Rectal smooth muscle tissue (tissue), 1 donor: ENCODE results near the gene PLCG1.

ENCODE experiments used
- H3K27ac ChIP-seq: one replicate; pipeline ENCODE4 v1.7.0; 2013; ENCODE audit warnings: low read depth, low read length, inconsistent platforms
- H3K27me3 ChIP-seq: one replicate; pipeline ENCODE4 v1.7.0; 2013; ENCODE audit warnings: low read length; ENCODE audit not compliant: control insufficient read depth, insufficient read depth
- H3K36me3 ChIP-seq: one replicate; pipeline ENCODE4 v1.7.0; 2013; ENCODE audit warnings: low read length; ENCODE audit not compliant: control insufficient read depth, insufficient read depth
- H3K4me1 ChIP-seq: one replicate; pipeline ENCODE4 v1.7.0; 2013; ENCODE audit warnings: low read length; ENCODE audit not compliant: control insufficient read depth, insufficient read depth
- H3K4me3 ChIP-seq: one replicate; pipeline ENCODE4 v1.7.0; 2013; ENCODE audit warnings: low read length
- H3K9ac ChIP-seq: one replicate; pipeline ENCODE4 v1.7.0; 2013; ENCODE audit warnings: low read length

The PLCG1 gene

GRCh38 chr20:41224281-41224680 is 86.9 kb downstream of the PLCG1 start:
- H3K9ac ChIP-seq: no peak overlapping the region
- no peaks in the 10 kb centered on the region for H3K36me3 ChIP-seq
- no peaks in the 10 kb centered on the region for H3K27me3 ChIP-seq
- no peak overlapping the region for H3K27ac ChIP-seq
- no peak overlapping the region for H3K4me3 ChIP-seq
- peaks cover 8% of the 10 kb centered on the region for H3K4me1 ChIP-seq

- Histone ChIP-seq H3K4me1 (peaks cover 8% of the 10 kb centered on the region), H3K9ac (no peak overlapping the region), H3K27ac (no peak overlapping the region), H3K4me3 (no peak overlapping the region), H3K27me3 (no peaks in the 10 kb centered on the region), H3K36me3 (no peaks in the 10 kb centered on the region)
Observed at GRCh38 chr20:41225091-41225490, 87.7 kb downstream of the PLCG1 start.

- H3K27me3 ChIP-seq: no peaks in the 10 kb centered on the region
- no peak overlapping the region for H3K4me3 ChIP-seq
- H3K9ac ChIP-seq: no peak overlapping the region
- peaks cover 8% of the 10 kb centered on the region for H3K4me1 ChIP-seq
- H3K27ac ChIP-seq: no peak overlapping the region
- H3K36me3 ChIP-seq: no peaks in the 10 kb centered on the region
Observed at GRCh38 chr20:41226426-41226825, 89.1 kb downstream of the PLCG1 start.
